GM12873 (cell line): ENCODE data around the gene KHDC4.
A peak's percentile ranks its signal among the peaks of the same experiment; 100 is the strongest.

ENCODE experiments used
- TF ChIP-seq, protein P1 (sequence below): IDR thresholded peaks from 2 replicates; pipeline ENCODE4 v1.5.1; 2012; ENCODE audit warnings: low read depth, mild to moderate bottlenecking, moderate library complexity, low read length, control low read depth; ENCODE audit not compliant: insufficient read depth; ENCODE audit errors: missing control alignments

Gene KHDC4

GRCh38 chr1:155944444-155944799 lies 10.2 kb upstream of the KHDC4 start:
- TF ChIP-seq, protein P1, sequence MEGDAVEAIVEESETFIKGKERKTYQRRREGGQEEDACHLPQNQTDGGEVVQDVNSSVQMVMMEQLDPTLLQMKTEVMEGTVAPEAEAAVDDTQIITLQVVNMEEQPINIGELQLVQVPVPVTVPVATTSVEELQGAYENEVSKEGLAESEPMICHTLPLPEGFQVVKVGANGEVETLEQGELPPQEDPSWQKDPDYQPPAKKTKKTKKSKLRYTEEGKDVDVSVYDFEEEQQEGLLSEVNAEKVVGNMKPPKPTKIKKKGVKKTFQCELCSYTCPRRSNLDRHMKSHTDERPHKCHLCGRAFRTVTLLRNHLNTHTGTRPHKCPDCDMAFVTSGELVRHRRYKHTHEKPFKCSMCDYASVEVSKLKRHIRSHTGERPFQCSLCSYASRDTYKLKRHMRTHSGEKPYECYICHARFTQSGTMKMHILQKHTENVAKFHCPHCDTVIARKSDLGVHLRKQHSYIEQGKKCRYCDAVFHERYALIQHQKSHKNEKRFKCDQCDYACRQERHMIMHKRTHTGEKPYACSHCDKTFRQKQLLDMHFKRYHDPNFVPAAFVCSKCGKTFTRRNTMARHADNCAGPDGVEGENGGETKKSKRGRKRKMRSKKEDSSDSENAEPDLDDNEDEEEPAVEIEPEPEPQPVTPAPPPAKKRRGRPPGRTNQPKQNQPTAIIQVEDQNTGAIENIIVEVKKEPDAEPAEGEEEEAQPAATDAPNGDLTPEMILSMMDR, result no peak

DNA sequence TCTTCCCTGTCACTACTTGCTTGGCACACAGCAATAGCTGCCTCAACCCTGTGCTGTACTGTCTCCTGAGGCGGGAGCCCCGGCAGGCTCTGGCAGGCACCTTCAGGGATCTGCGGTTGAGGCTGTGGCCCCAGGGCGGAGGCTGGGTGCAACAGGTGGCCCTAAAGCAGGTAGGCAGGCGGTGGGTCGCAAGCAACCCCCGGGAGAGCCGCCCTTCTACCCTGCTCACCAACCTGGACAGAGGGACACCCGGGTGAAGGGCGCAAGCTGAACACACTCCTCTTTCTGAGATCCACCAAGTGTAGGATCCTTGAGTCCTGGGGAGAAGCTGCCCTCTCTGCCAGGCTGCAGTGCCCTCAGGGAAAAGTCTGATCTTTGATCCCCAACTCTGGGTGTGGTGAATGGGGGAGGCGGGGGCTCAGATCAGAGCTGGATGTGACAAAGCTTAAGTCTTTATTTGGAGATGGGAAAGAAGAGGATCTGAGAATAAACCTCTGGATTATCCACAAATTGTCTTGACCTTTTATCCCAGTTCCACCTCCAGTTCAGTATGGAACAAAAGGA lies 8.4 kb upstream of the KHDC4 start:
- TF ChIP-seq, protein P1, result no peak

DNA sequence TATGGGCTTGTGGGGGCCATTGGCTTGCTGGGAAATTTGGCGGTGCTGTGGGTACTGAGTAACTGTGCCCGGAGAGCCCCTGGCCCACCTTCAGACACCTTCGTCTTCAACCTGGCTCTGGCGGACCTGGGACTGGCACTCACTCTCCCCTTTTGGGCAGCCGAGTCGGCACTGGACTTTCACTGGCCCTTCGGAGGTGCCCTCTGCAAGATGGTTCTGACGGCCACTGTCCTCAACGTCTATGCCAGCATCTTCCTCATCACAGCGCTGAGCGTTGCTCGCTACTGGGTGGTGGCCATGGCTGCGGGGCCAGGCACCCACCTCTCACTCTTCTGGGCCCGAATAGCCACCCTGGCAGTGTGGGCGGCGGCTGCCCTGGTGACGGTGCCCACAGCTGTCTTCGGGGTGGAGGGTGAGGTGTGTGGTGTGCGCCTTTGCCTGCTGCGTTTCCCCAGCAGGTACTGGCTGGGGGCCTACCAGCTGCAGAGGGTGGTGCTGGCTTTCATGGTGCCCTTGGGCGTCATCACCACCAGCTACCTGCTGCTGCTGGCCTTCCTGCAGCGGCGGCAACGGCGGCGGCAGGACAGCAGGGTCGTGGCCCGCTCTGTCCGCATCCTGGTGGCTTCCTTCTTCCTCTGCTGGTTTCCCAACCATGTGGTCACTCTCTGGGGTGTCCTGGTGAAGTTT lies 7.8 kb upstream of the KHDC4 start:
- TF ChIP-seq, protein P1, result no peak

- TF ChIP-seq, protein P1, result no peak
These were observed 7.0 kb upstream of the KHDC4 start, which contains the start of gene RXFP4 for GRCh38 chr1:155940993-155941844. Gene RXFP4 (plus strand): TSS chr1:155941638. CDS start chr1:155941710, 72 bp downstream.

DNA sequence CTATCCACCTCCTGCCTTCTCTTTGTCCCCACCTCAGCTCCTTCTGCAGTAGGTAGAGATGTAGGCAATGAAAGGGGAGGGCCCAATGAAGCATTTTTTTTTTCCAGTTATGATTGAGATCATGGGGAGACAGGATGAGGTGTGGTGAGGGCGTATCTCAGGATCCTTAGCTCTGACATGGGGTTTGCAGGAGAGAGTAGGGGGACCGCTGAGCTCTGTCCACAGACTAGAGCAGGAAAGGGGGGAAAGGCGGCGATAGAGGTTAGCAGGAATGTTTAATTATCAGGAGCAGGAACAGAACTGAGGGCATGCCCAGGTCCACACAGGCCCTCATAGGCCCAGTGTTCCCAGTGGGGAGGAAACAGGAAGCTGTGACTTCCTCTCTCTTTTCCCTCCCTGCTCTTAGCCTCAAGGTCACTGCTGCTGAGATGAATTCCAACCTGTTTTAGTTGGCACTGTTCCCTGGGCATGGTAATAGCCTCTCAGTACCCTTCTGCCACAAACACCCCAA lies 6.3 kb upstream of the KHDC4 start:
- TF ChIP-seq, protein P1, result no peak

DNA sequence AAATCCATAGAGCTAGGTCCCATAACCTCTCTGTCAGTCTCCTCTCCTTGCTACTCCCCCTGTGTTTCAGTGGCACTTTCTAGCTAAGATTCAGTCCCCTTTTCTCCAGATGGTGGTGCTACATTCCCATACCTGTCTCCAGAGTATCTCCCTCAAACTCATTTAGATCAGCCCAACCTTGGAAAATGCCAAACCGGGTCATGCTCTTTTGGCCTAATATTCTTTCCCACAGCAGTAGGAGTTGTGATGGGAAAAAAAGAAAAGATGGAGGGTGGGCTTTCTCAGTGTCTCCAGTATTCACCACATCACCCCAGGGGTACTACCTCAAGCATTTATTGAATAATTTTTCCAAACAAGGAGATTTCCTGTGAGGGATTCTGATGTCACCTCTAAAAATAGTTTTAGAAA lies 4.0 kb upstream of the KHDC4 start:
- TF ChIP-seq, protein P1, result peak; percentile 72
